HCT116 (cell line): ENCODE measurements around the gene SPPL2B. TPM values are rescaled to one million over a fixed set of nuclear protein-coding genes. Genes with fewer than 3 reads are reported as not detected.
A peak's percentile ranks its signal among the peaks of the same experiment; 100 is the strongest.

Source experiments
- ATAC-seq: fragments of 200-7000 bp; cut with Tn5 transposase; 2 replicates; pipeline ENCODE4 v1.9.1; 2020; ENCODE audit warnings: mild to moderate bottlenecking, moderate library complexity
- BruUV-seq: library from RNA; stranded (reverse); fragments of 400-500 nt; replicated peaks from 2 replicates; lab custom pipeline; 2021; lab: Mats Ljungman, UMichigan
- CTCF ChIA-PET: fragments of 300-600 bp; sonication (Branson Sonifier 250); formaldehyde crosslinking; loops from one replicate; lab custom pipeline; 2021; ENCODE audit warnings: antibody characterized with exemption; lab: Charles Lee
- POLR2A ChIA-PET: fragments of 300-600, 350-600 bp; sonication (Branson Sonifier 250); formaldehyde crosslinking; loops from one replicate; lab custom pipeline; 2021; ENCODE audit warnings: antibody characterized with exemption; lab: Charles Lee
- RAD21 ChIA-PET, 2 experiments: fragments of 300-600 bp; sonication (Branson Sonifier 250); formaldehyde crosslinking; loops; one replicate each; lab custom pipeline; 2023; ENCODE audit warnings: low total read pairs in 2 of 2; ENCODE audit not compliant: uncharacterized antibody in 2 of 2, unreplicated experiment in 2 of 2, low non-redundant PET in 1 of 2; lab: Charles Lee
- DNase-seq: peaks from one replicate; pipeline ENCODE4 v3.0.0-alpha.2; 2010; ENCODE audit warnings: low read depth, low spot score
- H2AFZ ChIP-seq: fragments of 200-600 bp; shearing (Covaris generic), sonication (generic); 2 replicates; pipeline ENCODE4 v1.6.1; 2017; ENCODE audit warnings: low read depth, mixed run types, mixed read lengths, antibody characterized with exemption, low read length; ENCODE audit not compliant: poor library complexity, severe bottlenecking
- H3K27ac ChIP-seq: 2 replicates; pipeline ENCODE4 v1.5.1; 2012; ENCODE audit warnings: low read depth, low read length
- H3K27me3 ChIP-seq: fragments of 200-600 bp; sonication (generic); 2 replicates; pipeline ENCODE4 v1.6.1; 2016; ENCODE audit warnings: mixed run types, low read length, mixed read lengths; ENCODE audit not compliant: insufficient read depth
- H3K36me3 ChIP-seq, 2 experiments: fragments of 200-500 bp in 1 of 2; fragments of 200-600 bp in 1 of 2; sonication (Bioruptor generic) in 1 of 2; sonication (generic) in 1 of 2; 2 replicates each; pipeline versions ENCODE4 v1.5.1 to v1.6.1; 2014 to 2016; ENCODE audit warnings: low read length in 2 of 2, inconsistent platforms in 1 of 2, mixed read lengths in 1 of 2, mixed run types in 1 of 2; ENCODE audit not compliant: insufficient read depth in 2 of 2, control insufficient read depth in 1 of 2
- H3K4me1 ChIP-seq, 2 experiments: fragments of 200-600 bp in 1 of 2; sonication (generic) in 1 of 2; 2 replicates each; pipeline versions ENCODE4 v1.5.1 to v1.6.1; 2012 to 2017; ENCODE audit warnings: low read length in 2 of 2, inconsistent platforms in 1 of 2, mild to moderate bottlenecking in 1 of 2, mixed read lengths in 1 of 2, mixed run types in 1 of 2, moderate library complexity in 1 of 2; ENCODE audit not compliant: insufficient read depth in 2 of 2, control insufficient read depth in 1 of 2
- H3K4me2 ChIP-seq: fragments of 200-600 bp; sonication (generic); 2 replicates; pipeline ENCODE4 v1.6.1; 2017; ENCODE audit warnings: mixed run types, low read length, mixed read lengths
- H3K4me3 ChIP-seq, 2 experiments: fragments of 200-600 bp in 1 of 2; sonication (generic) in 1 of 2; replicated peaks in 1 of 2; 2 replicates each; pipeline ENCODE4 v1.5.1; 2011 to 2016; ENCODE audit warnings: low read length in 2 of 2, control low read depth in 1 of 2, low read depth in 1 of 2, mild to moderate bottlenecking in 1 of 2, mixed read lengths in 1 of 2, mixed run types in 1 of 2
- H3K79me2 ChIP-seq: fragments of 200-600 bp; sonication (generic); 2 replicates; pipeline ENCODE4 v1.6.1; 2017; ENCODE audit warnings: mild to moderate bottlenecking, mixed run types, low read length, moderate library complexity, mixed read lengths; ENCODE audit not compliant: insufficient read depth
- H3K9ac ChIP-seq: fragments of 200-600 bp; sonication (generic); 2 replicates; pipeline ENCODE4 v1.6.1; 2016; ENCODE audit warnings: low read length, mixed read lengths
- H3K9me2 ChIP-seq: fragments of 200-600 bp; sonication (generic), shearing (Covaris generic); 2 replicates; pipeline ENCODE4 v1.6.1; 2017; ENCODE audit warnings: mixed run types, mild to moderate bottlenecking, moderate library complexity; ENCODE audit not compliant: insufficient read depth
- H3K9me3 ChIP-seq, 2 experiments: fragments of 200-500 bp in 1 of 2; fragments of 200-600 bp in 1 of 2; sonication (Bioruptor generic) in 1 of 2; sonication (generic) in 1 of 2; 2 replicates each; pipeline ENCODE4 v1.6.1; 2014 to 2017; ENCODE audit warnings: low read length in 2 of 2, mixed read lengths in 2 of 2, inconsistent platforms in 1 of 2, low read depth in 1 of 2, mild to moderate bottlenecking in 1 of 2, mixed run types in 1 of 2, moderate library complexity in 1 of 2; ENCODE audit not compliant: control insufficient read depth in 1 of 2, insufficient read depth in 1 of 2
- H4K20me1 ChIP-seq: fragments of 200-600 bp; sonication (generic), shearing (Covaris generic); 2 replicates; pipeline ENCODE4 v1.6.1; 2017; ENCODE audit warnings: mixed run types, mild to moderate bottlenecking, moderate library complexity; ENCODE audit not compliant: insufficient read depth
- CTCF ChIP-seq, 3 experiments: fragments of 200-600 bp in 1 of 3; sonication (generic) in 1 of 3; IDR thresholded peaks in 2 of 3; conservative IDR thresholded peaks in 1 of 3; 2 replicates each; pipeline ENCODE4 v1.5.1; 2012 to 2017; ENCODE audit warnings: low read depth in 2 of 3, low read length in 2 of 3, antibody characterized with exemption in 1 of 3, borderline replicate concordance in 1 of 3, control low read depth in 1 of 3, mild to moderate bottlenecking in 1 of 3, mixed read lengths in 1 of 3, mixed run types in 1 of 3, moderate library complexity in 1 of 3; ENCODE audit not compliant: insufficient read depth in 1 of 3
- TCF7L2 ChIP-seq: IDR thresholded peaks from 2 replicates; pipeline ENCODE4 v1.7.0; 2011; ENCODE audit warnings: borderline replicate concordance, inconsistent platforms; ENCODE audit not compliant: insufficient read depth, insufficient read length; ENCODE audit errors: extremely low read depth
- intact Hi-C: fragments of 100-400 bp; cut with micrococcal nuclease; formaldehyde crosslinking; loops from 2 replicates; pipeline ENCODE4 v1.10.0; 2022
- total RNA-seq: library from RNA; stranded (reverse); gene quantifications from one replicate; pipeline ENCODE4 v1.2.1, GENCODE V29; 2021; ENCODE audit not compliant: unreplicated experiment

Gene SPPL2B
- total RNA-seq, 1 experiment from 2014 or later = 83.1 TPM

GRCh38 chr19:2387367-2388288, 59.1 kb downstream of the SPPL2B start:
- DNase-seq = no peak
- RAD21 ChIA-PET = interaction anchor here in 1 of 2 experiments (0.5 kb wide), 1 partner anchor 113 kb away, joined by 4 read pairs; no protein-coding TSS in a partner anchor

More at GRCh38 chr19:2387367-2388288, 59.1 kb downstream of the SPPL2B start:
- Histone ChIP-seq H3K36me3 (no peaks in the 10 kb centered on the region), H3K27ac (no peak overlapping the region), H3K9me2 (no peaks in the 10 kb centered on the region), H3K4me1 (peaks cover 18 to 36% of the 10 kb centered on the region in 2 experiments), H3K9ac (no peak overlapping the region), H3K9me3 (no peaks in the 10 kb centered on the region), H4K20me1 (no peaks in the 10 kb centered on the region), H3K4me2 (no peak overlapping the region), H2AFZ (no peak overlapping the region), H3K79me2 (no peaks in the 10 kb centered on the region), H3K4me3 (no peak overlapping the region), H3K27me3 (no peaks in the 10 kb centered on the region)
- TF ChIP-seq TCF7L2 (peak; percentile 53), CTCF (IDR thresholded peaks at IDR 0.05 in 2 of 3, conservative IDR thresholded peaks at IDR 0.05 in 1 of 3; ENCODE audit: borderline replicate concordance in 1 of 3, insufficient read depth in 1 of 3, low read depth in 2 of 3, low read length in 2 of 3) (no peak)
- intact Hi-C loops = loop anchor here (10.0 kb wide), 1 partner anchor 233 kb away; the partner anchor contains the start of gene AP3D1
- BruUV-seq = no TSS peak
- CTCF ChIA-PET = no interaction called here
- ATAC-seq = no peak
- POLR2A ChIA-PET = no interaction called here
